Activated CD8-positive, alpha-beta T cell treated with anti-CD3 and anti-CD28 coated beads, Interleukin-2, amount 10 ng/mL, durations not matched to agents 7 days and 5 days (primary cell): ENCODE results near the gene DDTL. TPM values are rescaled to one million over a fixed set of nuclear protein-coding genes. Genes with fewer than 3 reads are reported as not detected.
A peak's percentile ranks its signal among the peaks of the same experiment; 100 is the strongest.
"Not testable (repeated sequence)": the region's sequence is repeated elsewhere in the genome, so short reads cannot be mapped to it uniquely, and the experiment has no call there.

Source experiments
- ATAC-seq: fragments of 150-1000 bp; cut with Tn5 transposase; one replicate; pipeline ENCODE4 v1.10.0; 2021; ENCODE audit warnings: moderate library complexity
- CTCF ChIA-PET: fragments of 350-600 bp; sonication (Branson Sonifier 250); formaldehyde crosslinking; loops from one replicate; lab custom pipeline; 2021; ENCODE audit warnings: antibody characterized with exemption; lab: Charles Lee
- POLR2A ChIA-PET: fragments of 350-600 bp; sonication (Branson Sonifier 250); formaldehyde crosslinking; loops from one replicate; lab custom pipeline; 2021; ENCODE audit warnings: antibody characterized with exemption; lab: Charles Lee
- DNase-seq: peaks from one replicate; pipeline ENCODE4 v3.0.0-alpha.2; 2020
- H3K27ac Mint-ChIP-seq: one replicate; pipeline ENCODE4 v1.8.0; 2021; ENCODE audit warnings: mild to moderate bottlenecking, mixed read lengths
- H3K27me3 Mint-ChIP-seq: one replicate; pipeline ENCODE4 v1.8.0; 2021; ENCODE audit warnings: low read depth, mixed read lengths
- H3K36me3 Mint-ChIP-seq: one replicate; pipeline ENCODE4 v1.8.0; 2021; ENCODE audit warnings: low read depth, mixed read lengths
- H3K4me1 Mint-ChIP-seq: one replicate; pipeline ENCODE4 v1.8.0; 2021; ENCODE audit warnings: low read depth, mixed read lengths
- H3K4me3 Mint-ChIP-seq: one replicate; pipeline ENCODE4 v1.8.0; 2021; ENCODE audit warnings: mild to moderate bottlenecking, mixed read lengths
- H3K9me3 Mint-ChIP-seq: one replicate; pipeline ENCODE4 v1.8.0; 2022; ENCODE audit warnings: mixed read lengths; ENCODE audit not compliant: insufficient read depth
- total RNA-seq, 2 experiments: library from RNA; stranded (reverse); gene quantifications; one replicate each; pipeline ENCODE4 v1.2.3, GENCODE V29; 2021

DDTL gene
- not detected for total RNA-seq

DNA sequence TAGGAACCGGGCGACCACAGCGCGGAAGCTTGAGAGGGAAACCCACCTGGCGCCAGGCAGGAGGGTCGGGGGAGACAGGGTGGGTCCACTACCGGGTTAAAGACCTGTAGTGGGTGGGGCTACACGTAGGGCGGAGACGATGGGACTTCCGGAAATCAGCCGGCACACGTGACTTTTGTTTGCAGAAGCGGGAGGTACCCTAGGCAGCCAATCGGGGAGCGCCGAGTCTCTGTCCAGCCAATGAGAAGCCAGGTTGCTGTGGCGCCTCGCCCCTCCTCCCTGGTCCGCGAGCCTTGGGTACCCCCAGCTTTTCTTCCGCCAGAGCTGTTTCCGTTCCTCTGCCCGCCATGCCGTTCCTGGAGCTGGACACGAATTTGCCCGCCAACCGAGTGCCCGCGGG, at the start of gene DDTL:
Gene DDTL (plus strand): TSS at position 321 of the 400 bp plus-strand sequence. CDS start 27 bp downstream, at position 348.
- H3K36me3 Mint-ChIP-seq, result peaks cover 26% of the 10 kb centered on the region
- H3K27me3 Mint-ChIP-seq, CTCF ChIA-PET, H3K9me3 Mint-ChIP-seq, H3K27ac Mint-ChIP-seq, H3K4me3 Mint-ChIP-seq, DNase-seq, H3K4me1 Mint-ChIP-seq, POLR2A ChIA-PET: not testable (repeated sequence)
- peak; percentile 100 for ATAC-seq

DNA sequence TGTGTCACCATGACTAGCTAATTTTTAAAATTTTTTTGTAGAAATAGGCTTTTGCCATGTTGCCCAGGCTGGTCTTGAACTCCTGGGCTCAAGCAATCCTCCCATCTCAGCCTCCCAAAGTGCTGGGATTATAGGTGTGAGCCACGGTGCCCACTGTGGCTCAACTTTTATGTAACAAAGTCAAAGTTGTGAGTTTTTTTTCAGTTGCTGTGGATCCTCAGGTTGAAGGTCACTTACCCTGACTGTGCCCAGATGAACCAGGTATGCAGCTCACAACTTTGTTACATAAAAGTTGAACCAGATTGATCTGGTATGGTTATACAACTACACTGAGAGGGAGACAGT, 46.4 kb upstream of the DDTL start:
- H3K9me3 Mint-ChIP-seq, H3K27me3 Mint-ChIP-seq, H3K27ac Mint-ChIP-seq, ATAC-seq, H3K4me3 Mint-ChIP-seq: not testable (repeated sequence)
- DNase-seq, result peak; percentile 4
- peaks cover 56% of the 10 kb centered on the region for H3K36me3 Mint-ChIP-seq
- POLR2A ChIA-PET, result interaction anchor here (1.1 kb wide), 1 partner anchor 8 kb away, joined by 3 read pairs; no protein-coding TSS in a partner anchor
- peaks cover 27% of the 10 kb centered on the region for H3K4me1 Mint-ChIP-seq
- CTCF ChIA-PET, result interaction anchor here (0.8 to 3.0 kb wide), 3 partner anchors 9 to 26 kb away, joined by 3 to 13 read pairs (median 3); partner anchors contain the start of gene MIF

DNA sequence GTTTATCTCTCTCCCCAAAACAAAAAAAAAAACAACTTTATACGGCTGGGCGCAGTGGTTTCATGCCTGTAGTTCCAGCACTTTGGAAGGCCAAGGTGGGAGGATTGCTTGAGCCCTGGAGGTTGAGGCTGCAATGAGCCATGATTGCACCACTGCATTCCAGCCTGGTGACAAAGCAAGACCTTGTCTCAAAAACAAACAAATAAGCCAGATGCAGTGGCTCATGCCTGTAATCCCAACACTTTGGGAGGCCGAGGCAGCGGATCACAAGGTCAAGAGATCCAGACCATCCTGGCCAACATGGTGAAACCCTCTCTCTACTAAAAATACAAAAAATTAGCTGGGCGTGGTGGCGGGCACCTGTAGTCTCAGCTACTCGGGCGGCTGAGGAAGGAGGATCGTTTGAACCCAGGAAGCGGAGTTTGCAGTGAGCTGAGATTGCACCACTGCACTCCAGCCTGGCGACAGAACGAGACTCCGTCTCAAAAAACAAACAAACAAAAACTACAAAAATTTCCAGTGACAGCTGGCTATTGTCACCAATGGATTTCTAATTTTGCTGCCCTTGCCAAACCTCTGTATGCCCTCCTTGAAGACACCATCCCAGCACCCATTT, 45.0 kb upstream of the DDTL start:
- not testable (repeated sequence) for H3K4me3 Mint-ChIP-seq, H3K27ac Mint-ChIP-seq, H3K27me3 Mint-ChIP-seq, ATAC-seq
- H3K36me3 Mint-ChIP-seq, result peaks cover 63% of the 10 kb centered on the region
- ChIA-PET POLR2A (interaction anchor here (1.1 kb wide), 1 partner anchor 10 kb away, joined by 3 read pairs; no protein-coding TSS in a partner anchor), CTCF (interaction anchor here (3.0 kb wide), 1 partner anchor 28 kb away, joined by 13 read pairs; the partner anchor contains the start of gene MIF)
- DNase-seq, result peak; percentile 9
- H3K9me3 Mint-ChIP-seq, result peaks cover 13% of the 10 kb centered on the region
- H3K4me1 Mint-ChIP-seq, result peaks cover 27% of the 10 kb centered on the region

DNA sequence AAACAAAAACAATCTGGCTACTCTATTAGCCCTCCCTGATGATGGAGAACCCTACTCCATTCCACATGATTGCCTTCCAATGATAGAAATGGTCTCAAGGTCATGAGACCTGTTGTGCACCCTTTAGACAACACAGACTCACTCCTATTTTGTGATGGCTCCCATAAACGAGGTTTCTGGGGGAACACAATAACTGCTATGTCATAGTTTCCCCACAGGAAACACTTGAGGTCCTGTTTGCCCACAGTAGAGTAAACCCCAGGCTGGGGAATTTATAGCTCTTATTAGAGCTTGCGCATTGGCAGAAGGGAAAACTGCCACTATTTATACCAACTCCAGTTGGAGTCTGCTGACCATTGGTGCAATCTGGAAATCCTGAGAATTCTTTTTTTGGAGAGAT, 43.8 kb upstream of the DDTL start:
- POLR2A ChIA-PET, result interaction anchor here (1.1 kb wide), 1 partner anchor 10 kb away, joined by 3 read pairs; no protein-coding TSS in a partner anchor
- DNase-seq (peak; percentile 26), ATAC-seq (peak; percentile 77)
- Mint-ChIP-seq H3K4me1 (peaks cover 27% of the 10 kb centered on the region), H3K4me3 (no peak overlapping the region), H3K9me3 (peaks cover 13% of the 10 kb centered on the region), H3K27me3 (no peaks in the 10 kb centered on the region), H3K36me3 (peaks cover 70% of the 10 kb centered on the region), H3K27ac (peak overlapping the region; percentile 35)
- CTCF ChIA-PET, result no interaction called here

DNA sequence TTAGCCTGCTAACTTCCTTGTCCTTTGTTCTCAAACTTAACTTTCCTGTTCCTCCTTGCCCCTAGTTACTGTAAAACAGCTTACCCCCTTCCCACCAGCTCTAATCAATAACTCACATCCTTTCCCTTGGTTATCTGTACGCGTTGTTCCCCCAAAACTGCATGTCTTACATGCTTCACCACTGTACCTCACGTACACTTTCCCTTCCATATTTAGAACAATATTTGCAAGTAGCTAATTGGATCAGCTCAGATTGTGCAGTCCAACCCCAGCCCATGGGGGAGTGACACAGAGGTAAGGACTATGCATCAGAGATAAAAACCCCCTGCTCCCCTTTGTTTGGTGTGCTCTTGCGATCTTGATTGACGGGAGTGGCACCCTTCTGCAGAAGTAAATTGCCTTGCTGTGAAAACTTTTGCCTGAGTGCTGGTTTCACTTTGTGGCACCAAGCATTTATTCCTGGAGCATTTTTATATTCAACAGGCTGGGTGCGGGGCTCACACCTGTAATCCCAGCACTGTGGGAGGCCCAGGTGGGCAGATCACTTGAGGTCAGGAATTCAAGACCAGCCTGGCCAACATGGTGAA, 41.6 kb upstream of the DDTL start:
- peak; percentile 16 for DNase-seq
- peaks cover 83% of the 10 kb centered on the region for H3K36me3 Mint-ChIP-seq
- peaks cover 27% of the 10 kb centered on the region for H3K4me1 Mint-ChIP-seq
- H3K4me3 Mint-ChIP-seq, result no peak overlapping the region
- H3K27me3 Mint-ChIP-seq, result no peaks in the 10 kb centered on the region
- H3K27ac Mint-ChIP-seq, result no peak overlapping the region
- ChIA-PET POLR2A (interaction anchor here (2.5 kb wide), 1 partner anchor 12 kb away, joined by 10 read pairs; no protein-coding TSS in a partner anchor), CTCF (no interaction called here)
- peaks cover 13% of the 10 kb centered on the region for H3K9me3 Mint-ChIP-seq
- ATAC-seq, result no peak

DNA sequence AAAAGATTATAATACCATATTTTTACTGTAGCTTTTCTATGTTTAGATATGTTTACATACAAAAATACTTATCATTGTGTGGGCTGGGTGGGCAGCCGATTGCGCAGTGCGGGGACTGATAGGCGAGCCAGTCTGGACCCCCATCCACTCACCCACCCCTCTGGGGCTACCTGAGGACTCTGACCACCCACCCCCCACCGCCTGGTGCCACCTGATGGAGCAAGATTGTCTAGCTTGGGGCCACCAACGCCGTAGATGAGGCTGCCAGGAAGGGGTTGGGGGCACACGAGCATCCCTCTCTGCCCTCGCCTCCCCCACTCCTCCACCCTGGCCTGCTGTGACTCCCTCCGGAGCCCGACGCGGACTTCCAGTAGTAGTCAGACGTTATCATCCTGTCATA, 40.1 kb upstream of the DDTL start:
- ChIA-PET POLR2A (interaction anchor here (2.5 kb wide), 1 partner anchor 13 kb away, joined by 10 read pairs; no protein-coding TSS in a partner anchor), CTCF (no interaction called here)
- peaks cover 27% of the 10 kb centered on the region for H3K4me1 Mint-ChIP-seq
- DNase-seq (no peak), ATAC-seq (no peak)
- H3K27me3 Mint-ChIP-seq, result no peaks in the 10 kb centered on the region
- H3K36me3 Mint-ChIP-seq, result peaks cover 81% of the 10 kb centered on the region
- no peak overlapping the region for H3K4me3 Mint-ChIP-seq
- H3K9me3 Mint-ChIP-seq, result peaks cover 13% of the 10 kb centered on the region
- no peak overlapping the region for H3K27ac Mint-ChIP-seq

DNA sequence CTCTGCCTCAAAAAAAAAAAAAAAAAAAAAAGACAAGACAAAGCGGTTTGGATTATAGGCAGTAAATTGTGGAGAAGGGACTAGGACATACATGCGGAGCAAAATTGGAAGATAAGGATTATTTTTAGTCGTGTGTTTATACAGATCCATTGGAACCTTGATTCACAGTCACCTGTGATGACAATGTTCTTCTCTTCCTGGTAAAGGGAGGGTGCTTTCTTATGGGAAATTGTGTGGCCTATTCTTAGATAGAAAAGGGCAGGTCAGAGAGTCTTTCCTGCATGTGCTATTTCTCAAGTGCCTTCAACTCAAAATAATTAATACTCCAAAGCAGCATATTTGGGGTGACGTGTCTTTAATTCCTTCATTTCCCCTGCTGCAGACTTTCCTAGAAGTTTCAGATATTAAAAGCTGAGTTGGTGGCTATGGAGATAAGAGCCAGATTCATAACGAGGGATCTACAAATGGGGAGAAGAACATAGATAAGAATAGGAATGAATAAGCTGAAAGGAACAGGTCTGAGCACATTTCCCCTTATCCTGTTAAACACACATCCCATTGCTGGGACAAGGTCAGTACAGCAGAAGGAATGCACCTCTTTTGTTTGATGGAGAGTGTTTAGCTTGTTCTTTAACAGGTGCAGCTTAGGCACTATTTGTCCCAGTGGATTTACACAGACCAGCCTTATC, 28.2 kb upstream of the DDTL start:
- ChIA-PET POLR2A (no interaction called here), CTCF (no interaction called here)
- H3K27me3 Mint-ChIP-seq, result no peaks in the 10 kb centered on the region
- H3K4me1 Mint-ChIP-seq, result no peaks in the 10 kb centered on the region
- no peak overlapping the region for H3K4me3 Mint-ChIP-seq
- H3K27ac Mint-ChIP-seq, result no peak overlapping the region
- DNase-seq (no peak), ATAC-seq (no peak)
- no peaks in the 10 kb centered on the region for H3K9me3 Mint-ChIP-seq
- H3K36me3 Mint-ChIP-seq, result no peaks in the 10 kb centered on the region

DNA sequence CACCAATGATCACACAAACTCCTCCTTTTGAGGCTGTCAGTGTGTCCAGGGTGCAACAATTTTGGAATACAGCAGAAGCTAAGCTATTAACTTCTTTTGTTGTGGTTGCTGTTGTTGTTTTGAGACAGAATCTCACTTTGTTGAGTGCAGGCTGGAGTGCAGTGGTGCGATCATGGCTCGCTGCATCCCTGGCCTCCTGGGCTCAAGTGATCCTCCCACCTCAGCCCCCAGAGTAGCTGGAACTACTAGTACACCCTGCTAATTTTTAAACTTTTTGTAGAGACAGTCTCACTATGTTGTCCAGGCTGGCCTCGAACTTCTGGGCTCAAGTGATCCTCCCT, 27.7 kb upstream of the DDTL start:
- DNase-seq, result no peak
- POLR2A ChIA-PET, result no interaction called here
- ATAC-seq, result no peak
- H3K9me3 Mint-ChIP-seq, result no peaks in the 10 kb centered on the region
- H3K4me3 Mint-ChIP-seq, result no peak overlapping the region
- no peaks in the 10 kb centered on the region for H3K36me3 Mint-ChIP-seq
- no peak overlapping the region for H3K27ac Mint-ChIP-seq
- CTCF ChIA-PET, result no interaction called here
- H3K4me1 Mint-ChIP-seq, result no peaks in the 10 kb centered on the region
- no peaks in the 10 kb centered on the region for H3K27me3 Mint-ChIP-seq

DNA sequence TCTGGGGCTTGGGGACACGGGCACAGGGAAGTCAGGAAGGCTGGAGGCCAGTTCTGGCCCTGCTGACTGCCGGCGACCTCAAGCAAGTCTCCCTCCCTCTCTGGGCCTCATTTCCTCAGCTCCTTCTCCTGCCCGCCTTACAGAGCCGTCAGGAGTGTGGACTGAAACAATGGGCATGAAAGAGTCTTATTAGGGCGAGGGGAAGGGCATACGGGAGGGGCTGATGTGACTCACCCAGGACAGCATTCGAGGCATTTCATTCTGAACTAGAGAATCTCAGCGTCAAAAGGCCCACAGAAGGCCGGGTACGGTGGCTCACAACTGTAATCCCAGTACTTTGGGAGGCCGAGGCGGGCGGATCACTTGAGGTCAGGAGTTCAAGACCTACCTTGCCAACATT, 26.5 kb upstream of the DDTL start:
- ATAC-seq, DNase-seq, CTCF ChIA-PET, H3K9me3 Mint-ChIP-seq, H3K4me1 Mint-ChIP-seq, H3K27me3 Mint-ChIP-seq, H3K27ac Mint-ChIP-seq, H3K4me3 Mint-ChIP-seq, H3K36me3 Mint-ChIP-seq, POLR2A ChIA-PET: not testable (repeated sequence)

DNA sequence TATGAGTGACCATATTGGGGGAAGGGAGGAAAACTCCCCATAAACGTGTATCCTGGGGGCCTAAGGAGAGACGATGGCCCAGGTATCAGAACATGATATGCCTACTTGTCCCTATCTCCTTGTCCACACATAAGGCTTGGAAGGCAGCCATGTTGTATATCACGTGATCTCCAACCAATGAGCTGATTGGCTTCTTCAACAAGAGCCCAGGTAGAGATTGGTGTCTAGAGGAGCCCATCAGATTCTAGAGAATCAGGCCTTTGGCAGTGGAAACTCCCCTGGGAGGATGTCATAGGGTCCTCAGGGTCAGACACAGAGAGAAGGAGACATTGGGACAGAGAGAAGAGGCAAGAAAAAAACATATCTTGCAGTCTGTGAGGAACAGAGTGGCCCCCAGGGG, 19.3 kb upstream of the DDTL start:
- H3K4me1 Mint-ChIP-seq, DNase-seq, H3K36me3 Mint-ChIP-seq, H3K27me3 Mint-ChIP-seq, H3K27ac Mint-ChIP-seq, CTCF ChIA-PET, H3K4me3 Mint-ChIP-seq, H3K9me3 Mint-ChIP-seq, POLR2A ChIA-PET, ATAC-seq: not testable (repeated sequence)

DNA sequence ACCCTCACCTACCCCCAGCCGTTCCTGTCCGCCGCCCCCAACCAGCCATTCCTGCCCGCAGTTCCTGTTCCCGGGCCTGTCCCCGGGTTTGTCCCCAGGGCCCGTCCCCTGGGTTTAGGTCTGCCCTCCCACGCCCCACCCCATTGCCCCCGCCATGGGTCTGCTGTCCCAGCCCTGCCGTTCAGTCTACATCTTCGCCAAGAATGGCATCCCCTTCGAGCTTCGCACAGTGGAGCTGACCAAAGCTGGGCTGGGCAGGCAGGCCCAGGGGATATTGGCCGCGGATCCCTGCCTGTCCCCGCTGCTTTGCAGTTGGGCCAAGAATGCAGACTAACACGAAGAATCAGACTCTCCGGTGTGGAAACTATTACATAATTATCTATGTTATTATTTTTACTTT, 16.9 kb upstream of the DDTL start:
- H3K4me1 Mint-ChIP-seq, DNase-seq, ATAC-seq, H3K9me3 Mint-ChIP-seq, H3K4me3 Mint-ChIP-seq, H3K36me3 Mint-ChIP-seq, H3K27ac Mint-ChIP-seq, CTCF ChIA-PET, POLR2A ChIA-PET, H3K27me3 Mint-ChIP-seq: not testable (repeated sequence)

DNA sequence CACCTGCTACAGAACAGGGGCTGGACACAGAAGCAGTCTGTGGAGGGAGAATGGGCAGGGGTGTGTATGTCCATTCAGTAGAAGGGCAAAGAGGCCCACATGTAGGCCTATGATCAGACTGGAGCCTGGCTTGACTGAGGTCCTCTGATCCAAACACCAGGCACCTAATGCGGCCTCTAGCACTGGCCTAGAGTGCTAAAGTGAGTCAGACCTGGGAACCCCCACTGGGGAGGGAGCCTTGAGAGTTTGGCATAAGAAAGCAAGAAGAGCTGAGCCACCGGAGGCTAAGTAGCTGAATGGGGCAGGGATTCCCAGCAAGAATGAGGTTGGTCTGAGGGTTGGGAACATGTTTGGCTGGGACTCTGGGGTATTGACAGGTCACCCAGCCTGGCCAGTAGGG, 15.3 kb upstream of the DDTL start:
- H3K4me3 Mint-ChIP-seq, ATAC-seq, H3K27ac Mint-ChIP-seq, CTCF ChIA-PET, DNase-seq, H3K9me3 Mint-ChIP-seq, H3K36me3 Mint-ChIP-seq, POLR2A ChIA-PET, H3K27me3 Mint-ChIP-seq, H3K4me1 Mint-ChIP-seq: not testable (repeated sequence)
